Astrocyte (in vitro differentiated cells and primary cell): ENCODE results near the gene TPM3. TPM values are rescaled to one million over a fixed set of nuclear protein-coding genes. Genes with fewer than 3 reads are reported as not detected.

ENCODE experiments used
- DNase-seq: peaks from one replicate; pipeline ENCODE4 v3.0.0-alpha.2; 2010; ENCODE audit warnings: low read depth
- FAIRE-seq: peaks from 2 replicates; lab custom pipeline; 2011; peaks lifted over from hg19 to GRCh38; lab: Jason Lieb, UNC
- H2AFZ ChIP-seq: 2 replicates; pipeline ENCODE4 v1.6.0; 2012; ENCODE audit warnings: low read depth, low read length, inconsistent platforms
- H3K27ac ChIP-seq: 2 replicates; pipeline ENCODE4 v1.5.1; 2011; ENCODE audit warnings: low read depth, low read length, inconsistent platforms
- H3K27me3 ChIP-seq: 2 replicates; pipeline ENCODE4 v1.6.0; 2011; ENCODE audit warnings: low read length, inconsistent platforms; ENCODE audit not compliant: insufficient read depth
- H3K36me3 ChIP-seq: 2 replicates; pipeline ENCODE4 v1.5.1; 2011; ENCODE audit warnings: low read length, inconsistent platforms; ENCODE audit not compliant: insufficient read depth
- H3K4me1 ChIP-seq: 2 replicates; pipeline ENCODE4 v1.5.1; 2011; ENCODE audit warnings: low read length, inconsistent platforms; ENCODE audit not compliant: insufficient read depth
- H3K4me2 ChIP-seq: 2 replicates; pipeline ENCODE4 v1.6.0; 2012; ENCODE audit warnings: low read length, inconsistent platforms
- H3K4me3 ChIP-seq: 2 replicates; pipeline ENCODE4 v1.5.1; 2011; ENCODE audit warnings: low read depth, mild to moderate bottlenecking, low read length, inconsistent platforms; ENCODE audit not compliant: insufficient read depth
- H3K79me2 ChIP-seq: 2 replicates; pipeline ENCODE4 v1.6.0; 2012; ENCODE audit warnings: mild to moderate bottlenecking, low read length, inconsistent platforms; ENCODE audit not compliant: insufficient read depth
- H3K9ac ChIP-seq: 2 replicates; pipeline ENCODE4 v1.6.0; 2012; ENCODE audit warnings: mild to moderate bottlenecking, low read length, inconsistent platforms
- H3K9me3 ChIP-seq: 2 replicates; pipeline ENCODE4 v1.5.1; 2012; ENCODE audit warnings: low read depth, mild to moderate bottlenecking, low read length, inconsistent platforms; ENCODE audit not compliant: insufficient read depth
- H4K20me1 ChIP-seq: 2 replicates; pipeline ENCODE4 v1.6.0; 2012; ENCODE audit warnings: low read length, inconsistent platforms; ENCODE audit not compliant: insufficient read depth
- H3K27ac Mint-ChIP-seq: one replicate; pipeline ENCODE4 v1.8.0; 2021; ENCODE audit warnings: mild to moderate bottlenecking, mixed read lengths; ENCODE audit not compliant: unreplicated experiment
- H3K27me3 Mint-ChIP-seq: one replicate; pipeline ENCODE4 v1.8.0; 2021; ENCODE audit warnings: low read depth, mixed read lengths; ENCODE audit not compliant: unreplicated experiment
- H3K36me3 Mint-ChIP-seq: one replicate; pipeline ENCODE4 v1.8.0; 2021; ENCODE audit warnings: low read depth, mixed read lengths; ENCODE audit not compliant: unreplicated experiment
- H3K4me1 Mint-ChIP-seq: one replicate; pipeline ENCODE4 v1.8.0; 2021; ENCODE audit warnings: low read depth, mixed read lengths; ENCODE audit not compliant: unreplicated experiment
- H3K4me3 Mint-ChIP-seq: one replicate; pipeline ENCODE4 v1.8.0; 2021; ENCODE audit warnings: mild to moderate bottlenecking, moderate library complexity, mixed read lengths; ENCODE audit not compliant: unreplicated experiment
- H3K9me3 Mint-ChIP-seq: one replicate; pipeline ENCODE4 v1.8.0; 2021; ENCODE audit warnings: mild to moderate bottlenecking, mixed read lengths; ENCODE audit not compliant: unreplicated experiment
- EZH2 ChIP-seq: IDR thresholded peaks from 2 replicates; pipeline ENCODE4 v1.6.1; 2012; ENCODE audit warnings: mild to moderate bottlenecking, low read length, inconsistent platforms; ENCODE audit not compliant: insufficient read depth
- total RNA-seq: library from RNA; stranded (reverse); gene quantifications from 2 replicates; pipeline ENCODE4 v1.2.1, GENCODE V29; 2021
- TF ChIP-seq, protein P1 (sequence below): IDR thresholded peaks from 2 replicates; pipeline ENCODE4 v1.5.1; 2011; ENCODE audit warnings: low read depth, mild to moderate bottlenecking, inconsistent platforms, low read length, moderate library complexity; ENCODE audit not compliant: insufficient read depth

Gene TPM3
- total RNA-seq, 1 donor from 2014 or later = 687 TPM

DNA sequence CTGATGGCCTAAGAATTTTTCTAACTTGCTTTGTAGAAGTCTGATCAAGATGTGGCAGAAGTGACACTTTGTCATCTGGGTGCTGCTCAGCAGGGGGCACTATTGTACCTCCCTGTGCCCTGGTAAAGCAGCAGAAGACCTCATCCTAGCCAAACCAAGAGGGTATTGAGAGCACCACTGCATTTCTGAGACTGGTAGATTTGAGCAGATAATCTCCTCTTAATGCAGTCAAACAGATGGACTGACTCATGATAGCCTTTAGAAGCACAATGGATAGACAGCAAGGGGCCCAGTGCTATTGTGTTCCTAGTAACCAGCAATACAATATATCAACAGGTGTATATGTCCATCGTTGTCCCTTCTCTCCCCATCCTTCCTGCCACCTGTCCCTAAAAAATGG, 5.7 kb downstream of the TPM3 start:
- Mint-ChIP-seq H3K4me3 (peak overlapping the region; percentile 28), H3K9me3 (peaks cover 2% of the 10 kb centered on the region), H3K4me1 (peaks cover 6% of the 10 kb centered on the region), H3K27ac (peak overlapping the region; percentile 51), H3K36me3 (peaks cover 3% of the 10 kb centered on the region), H3K27me3 (peaks cover 4% of the 10 kb centered on the region)
- Histone ChIP-seq H3K4me1 (peaks cover 12% of the 10 kb centered on the region), H3K9me3 (no peaks in the 10 kb centered on the region), H3K27ac (no peak overlapping the region), H4K20me1 (peaks cover 17% of the 10 kb centered on the region), H2AFZ (no peak overlapping the region), H3K79me2 (peaks cover 19% of the 10 kb centered on the region), H3K4me3 (no peak overlapping the region), H3K9ac (no peak overlapping the region), H3K4me2 (no peak overlapping the region), H3K27me3 (peaks cover 7% of the 10 kb centered on the region), H3K36me3 (no peaks in the 10 kb centered on the region)
- DNase-seq (no peak), FAIRE-seq (no peak)
- TF ChIP-seq, protein P1, sequence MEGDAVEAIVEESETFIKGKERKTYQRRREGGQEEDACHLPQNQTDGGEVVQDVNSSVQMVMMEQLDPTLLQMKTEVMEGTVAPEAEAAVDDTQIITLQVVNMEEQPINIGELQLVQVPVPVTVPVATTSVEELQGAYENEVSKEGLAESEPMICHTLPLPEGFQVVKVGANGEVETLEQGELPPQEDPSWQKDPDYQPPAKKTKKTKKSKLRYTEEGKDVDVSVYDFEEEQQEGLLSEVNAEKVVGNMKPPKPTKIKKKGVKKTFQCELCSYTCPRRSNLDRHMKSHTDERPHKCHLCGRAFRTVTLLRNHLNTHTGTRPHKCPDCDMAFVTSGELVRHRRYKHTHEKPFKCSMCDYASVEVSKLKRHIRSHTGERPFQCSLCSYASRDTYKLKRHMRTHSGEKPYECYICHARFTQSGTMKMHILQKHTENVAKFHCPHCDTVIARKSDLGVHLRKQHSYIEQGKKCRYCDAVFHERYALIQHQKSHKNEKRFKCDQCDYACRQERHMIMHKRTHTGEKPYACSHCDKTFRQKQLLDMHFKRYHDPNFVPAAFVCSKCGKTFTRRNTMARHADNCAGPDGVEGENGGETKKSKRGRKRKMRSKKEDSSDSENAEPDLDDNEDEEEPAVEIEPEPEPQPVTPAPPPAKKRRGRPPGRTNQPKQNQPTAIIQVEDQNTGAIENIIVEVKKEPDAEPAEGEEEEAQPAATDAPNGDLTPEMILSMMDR = peak; percentile 13
- TF ChIP-seq EZH2 = no peak

- Histone ChIP-seq H3K4me1 (peaks cover 33% of the 10 kb centered on the region), H3K79me2 (peaks cover 48% of the 10 kb centered on the region), H2AFZ (peak overlapping the region; percentile 67), H3K4me3 (peak overlapping the region; percentile 99), H3K4me2 (peak overlapping the region; percentile 94), H3K27ac (peak overlapping the region; percentile 79), H3K36me3 (peaks cover 8% of the 10 kb centered on the region), H3K9ac (peak overlapping the region; percentile 94), H4K20me1 (peaks cover 46% of the 10 kb centered on the region), H3K9me3 (no peaks in the 10 kb centered on the region), H3K27me3 (peaks cover 7% of the 10 kb centered on the region)
- Mint-ChIP-seq H3K27me3 (no peaks in the 10 kb centered on the region), H3K9me3 (peaks cover 2% of the 10 kb centered on the region), H3K36me3 (peaks cover 3% of the 10 kb centered on the region), H3K27ac (peak overlapping the region; percentile 98), H3K4me3 (peak overlapping the region; percentile 100), H3K4me1 (peaks cover 33% of the 10 kb centered on the region)
- no peak for TF ChIP-seq EZH2
- TF ChIP-seq, protein P1 = no peak
- DNase-seq (peak; percentile 94), FAIRE-seq (no peak)
Measured at GRCh38 chr1:154183046-154183915, 8.6 kb downstream of the TPM3 start.
